Left ventricle myocardium superior (tissue), 1 donor: ENCODE measurements around the gene TRIM7. TPM values are rescaled to one million over a fixed set of nuclear protein-coding genes. Genes with fewer than 3 reads are reported as not detected.
A peak's percentile ranks its signal among the peaks of the same experiment; 100 is the strongest.
"Not testable (repeated sequence)": the region's sequence is repeated elsewhere in the genome, so short reads cannot be mapped to it uniquely, and the experiment has no call there.

Source experiments
- ATAC-seq: fragments of 200-7000 bp; cut with Tn5 transposase; one replicate; pipeline ENCODE4 v1.9.1; 2020; ENCODE audit warnings: mild to moderate bottlenecking, moderate library complexity
- DNase-seq: peaks from one replicate; pipeline ENCODE4 v3.0.0-alpha.2; 2020
- intact Hi-C: fragments of 100-400 bp; cut with micrococcal nuclease; formaldehyde crosslinking; loops from one replicate; pipeline ENCODE4 v1.11.0; 2022
- total RNA-seq: library from RNA; stranded (reverse); fragmentation: NEBNext Ultra II Directional; extraction: Animal tissue kit (Norgen Biotek cat#: 25700); gene quantifications from one replicate; pipeline ENCODE4 v1.2.1, GENCODE V29; 2021
- donor health status: DM: no; HTN: yes; CAD: no; lungs with severe emphysema.

Gene TRIM7
- total RNA-seq, 1 donor from 2014 or later = 20.0 TPM

GRCh38 chr5:181166812-181167733 lies 37.9 kb downstream of the TRIM7 start:
- DNase-seq (no peak), ATAC-seq (no peak)
- intact Hi-C loops = no loop called here

- intact Hi-C loops = no loop called here
- DNase-seq = no peak
- no peak for ATAC-seq
These were observed 40.7 kb downstream of the TRIM7 start for GRCh38 chr5:181164076-181164952.

- ATAC-seq (no peak), DNase-seq (no peak)
- intact Hi-C loops = no loop called here
These were observed 41.4 kb downstream of the TRIM7 start for GRCh38 chr5:181163487-181164075.

DNA sequence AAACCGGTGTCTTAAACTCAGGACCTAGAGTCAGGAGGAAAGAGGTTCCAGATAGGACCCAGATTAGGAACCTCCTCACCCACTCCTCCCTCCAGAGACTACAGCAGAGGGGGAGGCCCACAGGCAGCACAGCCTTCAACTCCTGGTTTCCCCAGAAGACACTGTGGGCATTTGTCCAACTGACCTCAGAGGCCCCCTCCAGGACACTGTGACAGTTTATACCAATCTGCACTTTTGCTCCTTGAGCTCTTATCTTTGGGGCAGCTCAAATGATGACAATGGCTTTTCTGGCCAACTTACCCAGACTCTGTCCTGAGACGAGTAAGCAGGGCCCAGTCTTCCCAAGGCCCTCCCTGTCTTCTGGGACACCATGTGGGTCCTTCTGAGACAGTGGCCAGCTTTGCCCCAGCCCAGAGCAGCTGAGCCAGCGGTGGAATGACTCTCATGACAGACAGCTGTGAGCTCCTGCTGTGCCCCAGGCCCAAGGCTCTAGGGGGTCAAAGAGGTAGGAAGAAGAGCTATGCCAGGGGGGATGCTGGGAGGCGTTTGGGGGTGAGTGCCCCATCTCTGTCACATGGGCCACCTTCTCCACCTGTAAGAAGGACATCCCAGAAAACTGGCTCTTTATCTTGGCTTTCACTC lies 43.3 kb downstream of the TRIM7 start:
- no peak for ATAC-seq
- intact Hi-C loops = no loop called here
- no peak for DNase-seq

DNA sequence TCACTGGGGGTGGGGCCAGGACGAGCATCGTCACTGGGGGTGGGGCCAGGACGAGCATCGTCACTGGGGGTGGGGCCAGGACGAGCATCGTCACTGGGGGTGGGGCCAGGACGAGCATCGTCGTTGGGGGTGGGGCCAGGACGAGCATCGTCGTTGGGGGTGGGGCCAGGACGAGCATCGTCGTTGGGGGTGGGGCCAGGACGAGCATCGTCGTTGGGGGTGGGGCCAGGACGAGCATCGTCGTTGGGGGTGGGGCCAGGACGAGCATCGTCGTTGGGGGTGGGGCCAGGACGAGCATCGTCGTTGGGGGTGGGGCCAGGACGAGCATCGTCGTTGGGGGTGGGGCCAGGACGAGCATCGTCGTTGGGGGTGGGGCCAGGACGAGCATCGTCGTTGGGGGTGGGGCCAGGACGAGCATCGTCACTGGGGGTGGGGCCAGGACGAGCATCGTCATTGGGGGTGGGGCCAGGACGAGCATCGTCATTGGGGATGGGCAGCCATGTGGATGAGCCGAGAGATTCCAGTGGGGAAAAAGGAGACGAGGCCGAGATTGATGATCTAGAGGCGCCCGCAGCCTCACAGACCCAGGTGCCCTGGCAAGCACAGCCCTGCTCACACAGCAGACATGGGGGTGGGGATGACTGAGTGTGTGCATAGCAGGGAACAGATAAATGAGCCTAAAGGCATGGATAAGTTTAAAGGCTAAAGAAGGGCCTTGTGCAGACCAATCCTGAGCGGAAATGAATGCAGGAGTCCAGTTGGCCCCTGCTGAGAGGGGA lies 44.1 kb downstream of the TRIM7 start:
- ATAC-seq (peak; percentile 18), DNase-seq (peak; percentile 44)
- intact Hi-C loops = not testable (repeated sequence)

GRCh38 chr5:181160152-181160754 lies 44.7 kb downstream of the TRIM7 start:
- peak; percentile 66 for ATAC-seq
- intact Hi-C loops = no loop called here

GRCh38 chr5:181159286-181160151 lies 45.5 kb downstream of the TRIM7 start:
- intact Hi-C loops = no loop called here

More at GRCh38 chr5:181160152-181160754, 44.7 kb downstream of the TRIM7 start:
- DNase-seq = peak; percentile 52

DNA sequence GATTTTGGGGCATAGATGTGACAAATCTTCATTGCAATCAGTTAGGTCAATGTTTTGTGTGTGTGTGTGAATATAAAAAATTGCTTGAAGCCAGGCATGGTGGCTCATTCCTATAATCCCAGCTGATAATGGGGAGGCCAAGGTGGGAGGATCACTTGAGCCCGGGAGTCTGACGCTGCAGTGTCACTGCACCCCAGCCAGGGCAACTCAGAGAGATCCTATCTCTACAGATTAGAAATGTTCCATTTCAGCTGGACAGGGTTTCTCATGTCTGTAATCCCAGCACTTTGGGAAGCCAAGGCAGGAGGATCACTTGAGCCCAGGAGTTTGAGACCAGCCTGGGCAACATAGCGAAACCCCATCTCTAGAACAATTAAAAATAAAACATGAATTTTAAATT lies 46.1 kb downstream of the TRIM7 start:
- no peak for DNase-seq
- no peak for ATAC-seq
- intact Hi-C loops = no loop called here

More at GRCh38 chr5:181159286-181160151, 45.5 kb downstream of the TRIM7 start:
- peak; percentile 91 for DNase-seq
- ATAC-seq = peak; percentile 95

- DNase-seq (no peak), ATAC-seq (no peak)
- intact Hi-C loops = no loop called here
These were observed 48.2 kb downstream of the TRIM7 start for GRCh38 chr5:181156758-181157157.

GRCh38 chr5:181153814-181154213 lies 51.2 kb downstream of the TRIM7 start:
- intact Hi-C loops = no loop called here
- no peak for ATAC-seq
- DNase-seq = no peak

- intact Hi-C loops = no loop called here
- ATAC-seq (no peak), DNase-seq (no peak)
These were observed 52.6 kb downstream of the TRIM7 start for GRCh38 chr5:181152406-181152805.

DNA sequence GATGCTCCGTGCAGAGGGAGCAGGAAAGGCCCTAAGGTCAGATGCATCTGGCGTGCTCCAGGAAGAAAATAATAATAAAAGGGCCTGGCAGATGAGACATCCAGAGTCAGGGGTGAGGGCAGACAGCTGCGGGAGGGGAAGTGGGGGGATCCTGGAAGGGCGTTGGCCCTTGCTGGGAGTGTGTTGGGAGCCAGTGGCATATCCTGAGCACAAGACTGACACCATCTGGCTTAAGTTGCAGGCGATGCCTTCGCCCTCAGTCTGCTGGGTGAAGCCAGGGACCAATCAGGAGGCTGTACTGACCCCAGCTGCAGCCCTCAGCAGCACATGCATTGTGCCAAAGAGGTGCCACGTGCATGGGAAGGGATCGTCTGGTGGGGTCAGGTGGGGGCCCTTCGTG lies 53.9 kb downstream of the TRIM7 start:
- DNase-seq = no peak
- intact Hi-C loops = no loop called here
- ATAC-seq = no peak

DNA sequence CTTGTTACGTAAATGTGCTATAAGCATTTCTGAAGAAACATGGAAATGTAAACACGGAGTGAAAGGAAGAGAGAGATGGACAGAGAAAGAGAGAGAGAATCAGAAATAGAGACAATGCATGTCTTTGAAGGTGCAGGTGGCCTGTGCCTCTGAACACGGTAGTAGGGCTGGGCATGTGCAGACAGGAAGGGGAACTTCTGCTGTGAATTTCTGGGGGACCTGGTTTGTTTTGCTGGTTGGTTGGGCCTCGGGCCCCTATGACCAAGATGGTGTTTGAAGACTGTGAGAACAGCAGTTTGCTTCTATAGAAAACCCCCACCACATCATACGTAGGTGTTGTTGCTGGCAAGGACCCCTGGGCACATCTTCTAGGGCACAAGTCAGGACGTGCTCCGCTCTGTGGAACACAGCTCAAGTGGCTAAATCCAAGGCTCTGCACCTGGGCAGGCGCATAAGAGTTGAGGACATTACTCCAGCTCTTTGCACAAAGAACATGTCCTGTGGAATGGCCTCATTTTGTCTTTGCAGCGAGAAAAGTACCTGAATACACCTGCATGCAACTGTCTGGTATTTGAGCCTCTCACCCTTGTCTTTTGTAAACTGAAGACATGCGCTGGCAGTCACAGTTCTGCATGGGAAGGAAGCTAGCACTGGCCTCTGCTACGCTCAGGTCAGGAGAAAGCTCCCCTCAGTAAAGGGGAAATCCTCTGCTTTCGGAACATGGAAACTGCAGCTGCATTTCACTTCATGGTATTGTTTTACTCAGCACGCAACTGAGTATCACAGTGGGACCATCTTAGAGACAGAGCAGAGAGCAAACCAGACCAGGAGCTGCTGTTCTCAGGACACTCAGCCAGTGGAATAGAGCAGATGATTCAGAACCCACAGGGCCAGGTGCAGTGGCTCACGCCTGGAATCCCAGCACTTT lies 54.9 kb downstream of the TRIM7 start:
- ATAC-seq (no peak), DNase-seq (no peak)
- intact Hi-C loops = no loop called here

DNA sequence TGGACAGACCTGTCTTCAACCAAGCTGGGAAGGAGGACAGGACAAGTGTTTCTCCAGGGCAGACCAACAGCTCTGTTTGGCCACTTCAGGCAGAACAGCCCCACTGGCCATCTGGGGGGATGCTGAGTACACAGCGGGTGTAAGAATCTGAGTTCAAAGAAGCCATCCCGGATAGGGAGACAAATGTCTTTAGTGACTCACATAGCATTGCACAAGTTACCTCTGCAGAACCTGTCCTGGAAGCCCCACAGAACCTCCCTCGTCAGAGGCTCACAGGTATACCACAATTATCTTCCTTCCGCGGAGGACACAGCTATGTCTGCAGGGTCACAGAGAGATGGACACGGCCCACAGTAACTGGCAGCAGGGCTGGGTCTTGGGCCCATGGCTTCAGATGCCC lies 55.6 kb downstream of the TRIM7 start:
- DNase-seq (no peak), ATAC-seq (no peak)
- intact Hi-C loops = no loop called here

DNA sequence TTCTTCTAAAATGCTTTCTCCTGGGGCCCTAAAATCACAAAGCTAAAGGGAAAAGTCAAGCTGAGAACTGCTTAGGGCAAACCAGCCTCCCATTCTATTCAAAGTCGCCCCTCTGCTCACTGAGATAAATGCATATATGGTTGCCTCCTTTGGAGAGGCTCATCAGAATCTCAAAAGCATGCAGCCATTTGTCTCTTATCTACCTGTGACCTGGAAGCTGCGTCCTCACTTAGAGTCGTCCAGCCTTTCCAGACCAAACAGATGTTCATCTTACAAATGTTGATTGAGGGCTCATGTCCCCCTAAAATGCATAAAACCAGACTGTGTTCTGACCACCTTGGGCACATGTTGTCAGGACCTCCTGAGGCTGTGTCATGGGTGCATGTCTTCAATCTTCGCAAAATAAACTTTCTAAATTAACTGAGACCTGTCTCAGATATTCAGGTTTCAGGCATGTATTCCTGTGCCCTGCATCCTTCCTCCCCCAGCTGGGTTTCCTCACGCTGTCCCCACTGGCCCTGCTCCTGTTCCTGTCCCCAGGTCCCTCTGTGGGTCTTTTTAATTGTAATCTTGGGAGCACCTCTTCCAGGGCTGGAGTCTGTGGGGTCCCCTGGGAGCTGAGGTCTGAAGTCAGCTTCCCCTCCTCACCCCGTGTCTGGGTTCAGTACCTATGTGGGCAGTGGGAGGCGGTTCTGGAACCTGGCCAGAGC lies 57.9 kb downstream of the TRIM7 start, which contains the start of gene OR2V2:
OR2V2 (plus strand) TSS at position 660 of the 710 bp plus-strand sequence. CDS start 7,357 bp downstream, outside the sequence.
- intact Hi-C loops, DNase-seq, ATAC-seq: not testable (repeated sequence)
